Measurements from ENCODE around the gene FAM180A. TPM values are rescaled to one million over a fixed set of nuclear protein-coding genes. Genes with fewer than 3 reads are reported as not detected.

FAM180A gene
- total and polyA plus RNA-seq, 2 of the 8 experiments (the other 6 are each of a cell fraction or from before 2014, with no cell fraction given): not detected

DNA sequence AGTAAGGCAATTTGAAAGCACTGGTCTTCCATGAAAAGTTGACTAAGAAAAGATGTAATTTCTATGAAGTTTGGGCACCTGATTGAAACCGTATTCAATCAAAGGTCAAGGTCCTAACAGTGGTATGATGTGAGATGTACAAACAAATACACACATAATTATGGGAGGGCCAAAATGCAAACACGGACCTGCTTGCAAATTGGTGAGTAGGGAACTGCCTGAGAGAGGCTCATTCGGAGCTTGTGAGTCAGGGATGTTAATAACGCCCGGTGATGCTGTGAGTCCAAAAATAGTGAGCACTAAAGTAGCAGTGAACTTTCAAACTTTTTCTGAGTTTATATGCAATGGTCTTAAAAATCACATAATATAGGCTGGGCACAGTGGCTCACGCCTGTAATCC, 34.2 kb upstream of the FAM180A start (continued):
- TF ChIP-seq, protein P1, sequence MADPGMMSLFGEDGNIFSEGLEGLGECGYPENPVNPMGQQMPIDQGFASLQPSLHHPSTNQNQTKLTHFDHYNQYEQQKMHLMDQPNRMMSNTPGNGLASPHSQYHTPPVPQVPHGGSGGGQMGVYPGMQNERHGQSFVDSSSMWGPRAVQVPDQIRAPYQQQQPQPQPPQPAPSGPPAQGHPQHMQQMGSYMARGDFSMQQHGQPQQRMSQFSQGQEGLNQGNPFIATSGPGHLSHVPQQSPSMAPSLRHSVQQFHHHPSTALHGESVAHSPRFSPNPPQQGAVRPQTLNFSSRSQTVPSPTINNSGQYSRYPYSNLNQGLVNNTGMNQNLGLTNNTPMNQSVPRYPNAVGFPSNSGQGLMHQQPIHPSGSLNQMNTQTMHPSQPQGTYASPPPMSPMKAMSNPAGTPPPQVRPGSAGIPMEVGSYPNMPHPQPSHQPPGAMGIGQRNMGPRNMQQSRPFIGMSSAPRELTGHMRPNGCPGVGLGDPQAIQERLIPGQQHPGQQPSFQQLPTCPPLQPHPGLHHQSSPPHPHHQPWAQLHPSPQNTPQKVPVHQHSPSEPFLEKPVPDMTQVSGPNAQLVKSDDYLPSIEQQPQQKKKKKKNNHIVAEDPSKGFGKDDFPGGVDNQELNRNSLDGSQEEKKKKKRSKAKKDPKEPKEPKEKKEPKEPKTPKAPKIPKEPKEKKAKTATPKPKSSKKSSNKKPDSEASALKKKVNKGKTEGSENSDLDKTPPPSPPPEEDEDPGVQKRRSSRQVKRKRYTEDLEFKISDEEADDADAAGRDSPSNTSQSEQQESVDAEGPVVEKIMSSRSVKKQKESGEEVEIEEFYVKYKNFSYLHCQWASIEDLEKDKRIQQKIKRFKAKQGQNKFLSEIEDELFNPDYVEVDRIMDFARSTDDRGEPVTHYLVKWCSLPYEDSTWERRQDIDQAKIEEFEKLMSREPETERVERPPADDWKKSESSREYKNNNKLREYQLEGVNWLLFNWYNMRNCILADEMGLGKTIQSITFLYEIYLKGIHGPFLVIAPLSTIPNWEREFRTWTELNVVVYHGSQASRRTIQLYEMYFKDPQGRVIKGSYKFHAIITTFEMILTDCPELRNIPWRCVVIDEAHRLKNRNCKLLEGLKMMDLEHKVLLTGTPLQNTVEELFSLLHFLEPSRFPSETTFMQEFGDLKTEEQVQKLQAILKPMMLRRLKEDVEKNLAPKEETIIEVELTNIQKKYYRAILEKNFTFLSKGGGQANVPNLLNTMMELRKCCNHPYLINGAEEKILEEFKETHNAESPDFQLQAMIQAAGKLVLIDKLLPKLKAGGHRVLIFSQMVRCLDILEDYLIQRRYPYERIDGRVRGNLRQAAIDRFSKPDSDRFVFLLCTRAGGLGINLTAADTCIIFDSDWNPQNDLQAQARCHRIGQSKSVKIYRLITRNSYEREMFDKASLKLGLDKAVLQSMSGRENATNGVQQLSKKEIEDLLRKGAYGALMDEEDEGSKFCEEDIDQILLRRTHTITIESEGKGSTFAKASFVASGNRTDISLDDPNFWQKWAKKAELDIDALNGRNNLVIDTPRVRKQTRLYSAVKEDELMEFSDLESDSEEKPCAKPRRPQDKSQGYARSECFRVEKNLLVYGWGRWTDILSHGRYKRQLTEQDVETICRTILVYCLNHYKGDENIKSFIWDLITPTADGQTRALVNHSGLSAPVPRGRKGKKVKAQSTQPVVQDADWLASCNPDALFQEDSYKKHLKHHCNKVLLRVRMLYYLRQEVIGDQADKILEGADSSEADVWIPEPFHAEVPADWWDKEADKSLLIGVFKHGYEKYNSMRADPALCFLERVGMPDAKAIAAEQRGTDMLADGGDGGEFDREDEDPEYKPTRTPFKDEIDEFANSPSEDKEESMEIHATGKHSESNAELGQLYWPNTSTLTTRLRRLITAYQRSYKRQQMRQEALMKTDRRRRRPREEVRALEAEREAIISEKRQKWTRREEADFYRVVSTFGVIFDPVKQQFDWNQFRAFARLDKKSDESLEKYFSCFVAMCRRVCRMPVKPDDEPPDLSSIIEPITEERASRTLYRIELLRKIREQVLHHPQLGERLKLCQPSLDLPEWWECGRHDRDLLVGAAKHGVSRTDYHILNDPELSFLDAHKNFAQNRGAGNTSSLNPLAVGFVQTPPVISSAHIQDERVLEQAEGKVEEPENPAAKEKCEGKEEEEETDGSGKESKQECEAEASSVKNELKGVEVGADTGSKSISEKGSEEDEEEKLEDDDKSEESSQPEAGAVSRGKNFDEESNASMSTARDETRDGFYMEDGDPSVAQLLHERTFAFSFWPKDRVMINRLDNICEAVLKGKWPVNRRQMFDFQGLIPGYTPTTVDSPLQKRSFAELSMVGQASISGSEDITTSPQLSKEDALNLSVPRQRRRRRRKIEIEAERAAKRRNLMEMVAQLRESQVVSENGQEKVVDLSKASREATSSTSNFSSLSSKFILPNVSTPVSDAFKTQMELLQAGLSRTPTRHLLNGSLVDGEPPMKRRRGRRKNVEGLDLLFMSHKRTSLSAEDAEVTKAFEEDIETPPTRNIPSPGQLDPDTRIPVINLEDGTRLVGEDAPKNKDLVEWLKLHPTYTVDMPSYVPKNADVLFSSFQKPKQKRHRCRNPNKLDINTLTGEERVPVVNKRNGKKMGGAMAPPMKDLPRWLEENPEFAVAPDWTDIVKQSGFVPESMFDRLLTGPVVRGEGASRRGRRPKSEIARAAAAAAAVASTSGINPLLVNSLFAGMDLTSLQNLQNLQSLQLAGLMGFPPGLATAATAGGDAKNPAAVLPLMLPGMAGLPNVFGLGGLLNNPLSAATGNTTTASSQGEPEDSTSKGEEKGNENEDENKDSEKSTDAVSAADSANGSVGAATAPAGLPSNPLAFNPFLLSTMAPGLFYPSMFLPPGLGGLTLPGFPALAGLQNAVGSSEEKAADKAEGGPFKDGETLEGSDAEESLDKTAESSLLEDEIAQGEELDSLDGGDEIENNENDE (IDR thresholded peaks at IDR 0.05; ENCODE audit: insufficient replicate concordance, low read length): no peak
- TF ChIP-seq SIRT6 (IDR thresholded peaks at IDR 0.05; ENCODE audit: low read length) (no peak), SAP30 (IDR thresholded peaks at IDR 0.05; ENCODE audit: insufficient read depth, insufficient replicate concordance, low read length) (no peak), SIX5 (IDR thresholded peaks at IDR 0.05; ENCODE audit: low read depth, low read length) (no peak), EGR1 (IDR thresholded peaks at IDR 0.05; ENCODE audit: borderline replicate concordance, low read depth, low read length) (no peak), CREB1 (IDR thresholded peaks at IDR 0.05) (no peak), SP1 (IDR thresholded peaks at IDR 0.05; ENCODE audit: low read depth, low read length) (no peak)
- TF ChIP-seq, protein P2, sequence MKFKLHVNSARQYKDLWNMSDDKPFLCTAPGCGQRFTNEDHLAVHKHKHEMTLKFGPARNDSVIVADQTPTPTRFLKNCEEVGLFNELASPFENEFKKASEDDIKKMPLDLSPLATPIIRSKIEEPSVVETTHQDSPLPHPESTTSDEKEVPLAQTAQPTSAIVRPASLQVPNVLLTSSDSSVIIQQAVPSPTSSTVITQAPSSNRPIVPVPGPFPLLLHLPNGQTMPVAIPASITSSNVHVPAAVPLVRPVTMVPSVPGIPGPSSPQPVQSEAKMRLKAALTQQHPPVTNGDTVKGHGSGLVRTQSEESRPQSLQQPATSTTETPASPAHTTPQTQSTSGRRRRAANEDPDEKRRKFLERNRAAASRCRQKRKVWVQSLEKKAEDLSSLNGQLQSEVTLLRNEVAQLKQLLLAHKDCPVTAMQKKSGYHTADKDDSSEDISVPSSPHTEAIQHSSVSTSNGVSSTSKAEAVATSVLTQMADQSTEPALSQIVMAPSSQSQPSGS (IDR thresholded peaks at IDR 0.05; ENCODE audit: low read length): no peak
